DMS153 treated with DMSO at 0.1 percent for 48 hours (cell line): Measurements from ENCODE around the gene RNF113A.
A peak's percentile ranks its signal among the peaks of the same experiment; 100 is the strongest.
"Not testable (repeated sequence)": the region's sequence is repeated elsewhere in the genome, so short reads cannot be mapped to it uniquely, and the experiment has no call there.

Source experiments
- DNase-seq: peaks from one replicate; lab custom pipeline; 2025; ENCODE audit not compliant: unreplicated experiment; lab: John Stamatoyannopoulos, UW

Gene RNF113A

GRCh38 chrX:119871599-119872395 is at the start of gene RNF113A, which contains the start of gene NDUFA1:
Gene RNF113A, minus strand, starts transcription at chrX:119871733. Its CDS starts 120 bp downstream, at chrX:119871613.
Gene NDUFA1, plus strand, starts transcription at chrX:119871832. Its CDS starts 80 bp downstream, at chrX:119871912.
- peak; percentile 82 for DNase-seq

DNA sequence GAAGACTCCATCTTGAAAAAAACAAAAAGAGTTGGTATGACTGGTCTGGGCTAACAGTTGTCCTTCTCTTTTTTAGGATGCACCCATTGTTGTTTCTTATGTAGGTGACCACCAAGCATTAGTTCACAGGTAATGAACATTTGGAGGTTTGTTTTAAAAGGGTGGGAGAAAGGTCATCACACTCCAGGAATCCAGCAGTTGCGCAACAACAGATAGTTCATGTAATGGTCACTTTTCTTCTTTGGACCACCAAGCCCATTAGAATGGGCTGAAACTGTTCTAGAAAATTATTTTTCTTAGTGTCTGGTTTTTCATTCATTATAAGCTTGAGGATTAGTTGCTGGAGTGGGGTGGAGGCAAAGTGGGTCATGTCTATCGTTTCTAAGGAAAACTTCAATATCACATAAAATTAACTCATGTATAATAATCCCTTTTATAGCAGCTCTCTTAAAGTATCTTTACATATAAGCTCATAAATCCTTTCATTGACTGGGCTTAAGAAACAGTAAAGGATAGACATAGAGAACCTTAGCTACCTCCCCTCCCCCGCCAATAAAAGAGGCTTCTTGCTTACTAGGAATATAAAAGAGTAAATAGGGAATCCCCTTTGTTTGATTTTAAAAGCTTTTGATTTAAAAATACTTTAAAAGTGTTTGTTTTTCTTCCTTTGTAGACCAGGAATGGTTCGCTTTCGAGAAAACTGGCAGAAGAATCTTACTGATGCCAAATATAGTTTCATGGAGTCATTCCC is 48.5 kb upstream of the RNF113A start:
- DNase-seq, result no peak

GRCh38 chrX:119917877-119918276 is 46.3 kb upstream of the RNF113A start:
- no peak for DNase-seq

DNA sequence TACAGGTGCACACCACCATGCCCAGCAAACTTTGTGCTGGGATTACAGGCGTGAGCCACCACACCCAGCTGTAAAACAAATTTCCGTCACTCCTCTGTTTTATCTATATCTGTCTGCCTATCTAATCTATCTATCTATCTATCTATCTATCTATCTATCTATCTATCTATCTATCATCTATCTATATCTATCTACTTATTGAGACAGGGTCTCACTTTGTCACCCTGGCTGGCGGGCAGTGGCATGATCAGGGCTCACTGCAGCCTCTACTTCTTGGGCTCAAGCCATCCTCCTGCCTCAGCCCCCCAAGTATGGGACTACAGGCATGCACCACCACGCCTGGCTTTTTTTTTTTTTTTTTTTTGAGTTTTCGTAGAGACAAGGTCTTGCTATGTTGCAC is 44.8 kb upstream of the RNF113A start:
- no peak for DNase-seq

- no peak for DNase-seq
Observed at GRCh38 chrX:119900976-119901375, 29.4 kb upstream of the RNF113A start.

GRCh38 chrX:119899125-119899524 is 27.6 kb upstream of the RNF113A start:
- DNase-seq, result no peak

- no peak for DNase-seq
Observed at GRCh38 chrX:119895843-119896326, 24.4 kb upstream of the RNF113A start, which contains the start of gene AKAP14. Gene AKAP14, plus strand, starts transcription at chrX:119895893. Its CDS starts 7,331 bp downstream, at chrX:119903224.

GRCh38 chrX:119891961-119892692 is 20.6 kb upstream of the RNF113A start:
- DNase-seq, result not testable (repeated sequence)

DNA sequence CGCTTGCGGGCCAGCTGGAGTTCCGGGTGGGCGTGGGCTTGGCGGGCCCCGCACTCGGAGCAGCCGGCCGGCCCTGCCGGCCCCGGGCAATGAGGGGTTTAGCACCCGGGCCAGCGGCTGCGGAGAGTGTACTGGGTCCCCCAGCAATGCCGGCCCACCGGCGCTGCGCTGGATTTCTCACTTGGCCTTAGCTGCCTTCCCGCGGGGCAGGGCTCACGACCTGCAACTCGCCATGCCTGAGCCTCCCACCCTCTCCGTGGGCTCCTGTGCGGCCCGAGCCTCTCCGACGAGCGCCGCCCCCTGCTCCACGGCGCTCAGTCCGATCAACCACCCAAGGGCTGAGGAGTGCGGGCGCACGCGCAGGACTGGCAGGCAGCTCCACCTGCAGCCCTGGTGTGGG is 19.1 kb upstream of the RNF113A start:
- not testable (repeated sequence) for DNase-seq

- peak; percentile 15 for DNase-seq
Observed at GRCh38 chrX:119887721-119888425, 16.3 kb upstream of the RNF113A start.

DNA sequence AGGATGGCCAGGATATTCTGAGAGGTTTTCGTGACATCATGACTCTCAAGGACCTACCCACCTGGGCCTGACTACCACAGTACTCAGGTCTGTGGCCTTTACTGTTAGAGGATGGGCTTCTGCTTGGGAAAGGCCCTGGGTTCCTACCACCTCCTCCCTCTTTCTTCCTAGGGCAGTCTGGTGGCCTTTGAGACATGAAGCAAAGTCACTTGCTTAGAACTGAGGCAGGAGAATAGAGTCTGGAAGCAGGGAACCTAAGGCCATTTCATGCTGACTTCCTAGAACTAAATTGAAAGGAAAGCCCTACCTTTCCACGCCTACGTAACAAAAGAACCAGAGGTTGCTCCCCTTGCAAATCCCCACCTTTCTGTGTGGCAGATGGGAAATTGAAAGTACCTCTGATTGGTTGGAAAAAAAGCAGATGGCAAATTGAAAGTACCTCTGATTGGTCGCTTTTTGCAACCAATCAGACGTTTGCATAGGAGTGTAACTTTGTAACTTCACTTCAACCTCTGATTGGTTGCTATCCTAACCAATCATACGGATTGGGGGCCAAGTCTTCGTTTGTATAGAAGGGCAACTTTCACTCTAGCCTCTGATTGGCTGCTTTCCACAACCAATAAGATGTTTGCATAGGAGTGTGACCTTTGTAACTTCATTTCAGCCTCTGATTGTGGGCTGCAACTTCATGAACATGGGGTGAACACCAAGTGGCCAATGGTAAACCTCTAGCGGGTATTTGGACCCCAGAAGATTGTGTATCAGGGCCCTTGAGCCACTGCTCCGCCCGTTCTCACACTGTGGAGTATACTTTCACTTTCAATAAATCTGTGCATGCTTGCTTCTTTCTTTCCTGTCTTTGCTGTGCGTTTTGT is 14.3 kb upstream of the RNF113A start:
- no peak for DNase-seq

DNA sequence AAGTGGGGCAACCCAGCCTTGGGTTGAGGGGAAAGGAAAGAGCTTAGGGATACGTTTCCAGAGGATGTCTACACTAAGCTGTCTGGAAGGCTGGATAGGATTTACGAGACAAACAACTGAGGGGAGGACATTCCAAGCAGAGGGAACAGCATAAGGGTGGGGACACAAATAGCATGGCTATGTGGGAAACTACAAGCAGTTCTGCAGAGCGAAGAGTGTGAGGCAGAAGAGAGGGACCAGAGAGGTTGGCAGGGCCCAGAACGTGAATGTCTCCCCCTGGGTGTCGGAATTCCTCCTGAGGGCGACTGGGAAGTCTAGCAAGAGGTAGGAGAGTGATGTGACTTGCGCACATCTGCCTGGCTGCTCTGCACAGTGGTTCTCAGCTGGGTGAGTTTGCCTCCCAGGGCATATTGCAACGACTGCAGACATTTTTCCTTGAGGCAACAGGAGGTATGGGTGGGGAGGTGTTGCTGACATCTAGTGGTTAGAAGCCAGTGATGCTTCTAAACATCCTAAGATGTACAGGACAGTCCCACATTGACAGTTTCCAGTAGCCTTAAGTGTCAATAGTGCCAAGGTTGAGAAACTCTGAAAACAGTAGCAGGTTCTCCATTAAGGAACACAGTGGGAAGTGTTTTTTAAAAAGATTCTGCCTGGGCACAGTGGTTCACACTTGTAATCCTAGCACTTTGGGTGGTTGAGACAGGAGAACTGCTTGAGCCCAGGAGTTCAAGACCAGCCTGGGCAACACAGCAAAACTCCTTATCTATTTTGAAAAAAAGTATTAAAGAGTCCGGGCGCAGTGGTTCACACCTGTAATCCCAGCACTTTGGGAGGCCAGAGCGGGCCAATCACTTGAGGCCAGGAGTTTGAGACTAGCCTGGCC is 9.3 kb upstream of the RNF113A start:
- peak; percentile 22 for DNase-seq

DNA sequence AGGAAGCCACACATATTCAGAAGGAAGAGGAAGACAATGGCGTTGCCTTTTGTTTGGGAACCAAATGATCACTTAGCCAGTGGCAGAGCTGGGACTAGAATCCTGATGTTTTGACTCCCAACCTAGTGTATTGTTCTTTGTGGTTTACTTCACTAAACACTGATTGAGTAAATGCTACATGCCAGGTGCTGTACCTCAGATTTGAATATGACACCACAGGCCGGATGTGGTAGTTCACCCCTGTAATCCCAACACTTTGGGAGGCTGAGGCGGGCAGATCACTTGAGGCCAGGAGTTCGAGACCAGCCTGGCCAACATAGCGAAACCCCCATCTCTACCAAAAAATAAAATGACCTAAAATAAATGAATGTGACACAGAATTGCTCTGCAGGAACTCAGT is 8.5 kb upstream of the RNF113A start:
- DNase-seq, result no peak

GRCh38 chrX:119878740-119879139 is 7.2 kb upstream of the RNF113A start:
- DNase-seq, result no peak

- DNase-seq, result peak; percentile 67
Observed at GRCh38 chrX:119871245-119871598, 311 bp downstream of the RNF113A start.

- DNase-seq, result no peak
Observed at GRCh38 chrX:119870626-119871131, 854 bp downstream of the RNF113A start.

- DNase-seq, result no peak
Observed at GRCh38 chrX:119853444-119853843, 18.1 kb downstream of the RNF113A start.
